Stimulated activated CD8-positive, alpha-beta memory T cell treated with anti-CD3 and anti-CD28 coated beads, Interleukin-7, amount 100 ng/mL, for 48 hours (primary cell): ENCODE measurements around the gene GABRB1.

ENCODE experiments used
- DNase-seq, 2 donors: peaks; one replicate each; pipeline ENCODE4 v3.0.0-alpha.2; 2020; ENCODE audit warnings: low read depth in 1 of 2; ENCODE audit errors: extremely low read depth in 1 of 2

GABRB1 gene

GRCh38 chr4:47463235-47463956 is 432.0 kb downstream of the GABRB1 start, which contains the start of gene COMMD8:
TSS of gene COMMD8 (minus strand) at chr4:47463702. CDS start at chr4:47463651, 51 bp downstream.
- peak; percentile 90 to 96 for DNase-seq

GRCh38 chr4:47465004-47465403 is 433.6 kb downstream of the GABRB1 start:
- DNase-seq = no peak

GRCh38 chr4:47466056-47466785 is 434.9 kb downstream of the GABRB1 start:
- no peak for DNase-seq

GRCh38 chr4:47468706-47469365 is 437.5 kb downstream of the GABRB1 start:
- DNase-seq = no peak

GRCh38 chr4:47469951-47470350 is 438.6 kb downstream of the GABRB1 start:
- DNase-seq = no peak

- no peak for DNase-seq
Measured at GRCh38 chr4:47471064-47471463, 439.7 kb downstream of the GABRB1 start.

- no peak for DNase-seq
Measured at GRCh38 chr4:47471591-47471990, 440.2 kb downstream of the GABRB1 start.

- DNase-seq = no peak
Measured at GRCh38 chr4:47473141-47473750, 441.9 kb downstream of the GABRB1 start.

- DNase-seq = no peak
Measured at GRCh38 chr4:47474799-47475198, 443.4 kb downstream of the GABRB1 start.

- DNase-seq = no peak
Measured at GRCh38 chr4:47475411-47475810, 444.0 kb downstream of the GABRB1 start.
